Hepatocyte (in vitro differentiated cells): ENCODE results near the gene KPNA5. TPM values are rescaled to one million over a fixed set of nuclear protein-coding genes. Genes with fewer than 3 reads are reported as not detected.

Experiments used
- DNase-seq: peaks from one replicate; pipeline ENCODE4 v3.0.0-alpha.2; 2016; ENCODE audit warnings: low spot score
- H2AFZ ChIP-seq: fragments of 200-600 bp; sonication (generic); 2 replicates; pipeline ENCODE4 v1.6.0; 2016; ENCODE audit warnings: antibody characterized with exemption, mild to moderate bottlenecking
- H3K27ac ChIP-seq: fragments of 200-600 bp; sonication (generic); 2 replicates; pipeline ENCODE4 v1.5.1; 2016; ENCODE audit warnings: mild to moderate bottlenecking
- H3K27me3 ChIP-seq: fragments of 200-600 bp; sonication (generic); 2 replicates; pipeline ENCODE4 v1.6.1; 2016
- H3K36me3 ChIP-seq: fragments of 200-600 bp; sonication (generic); replicated peaks from 2 replicates; pipeline ENCODE4 v1.5.1; 2016; ENCODE audit warnings: low read depth; ENCODE audit not compliant: insufficient read depth
- H3K4me1 ChIP-seq: fragments of 200-600 bp; sonication (generic); 2 replicates; pipeline ENCODE4 v1.5.1; 2016; ENCODE audit warnings: mild to moderate bottlenecking, moderate library complexity; ENCODE audit not compliant: insufficient read depth
- H3K4me2 ChIP-seq: fragments of 200-600 bp; sonication (generic); 2 replicates; pipeline ENCODE4 v1.6.0; 2016
- H3K4me3 ChIP-seq: fragments of 200-600 bp; sonication (generic); 2 replicates; pipeline ENCODE4 v1.5.1; 2016; ENCODE audit warnings: mild to moderate bottlenecking
- H3K79me2 ChIP-seq: fragments of 200-600 bp; sonication (generic); 2 replicates; pipeline ENCODE4 v1.6.0; 2017; ENCODE audit warnings: mild to moderate bottlenecking
- H3K9me2 ChIP-seq: fragments of 200-600 bp; sonication (generic); replicated peaks from 2 replicates; pipeline ENCODE4 v1.6.0; 2017; ENCODE audit warnings: mild to moderate bottlenecking; ENCODE audit not compliant: insufficient read depth
- H3K9me3 ChIP-seq: fragments of 200-600 bp; sonication (generic); 2 replicates; pipeline ENCODE4 v1.5.1; 2016; ENCODE audit warnings: low read depth, mild to moderate bottlenecking
- H4K20me1 ChIP-seq: fragments of 200-600 bp; sonication (generic); 2 replicates; pipeline ENCODE4 v1.6.0; 2016; ENCODE audit warnings: mild to moderate bottlenecking; ENCODE audit not compliant: insufficient read depth, poor library complexity, severe bottlenecking
- CTCF ChIP-seq: fragments of 200-600 bp; sonication (generic); IDR thresholded peaks from 2 replicates; pipeline ENCODE4 v1.5.1; 2016; ENCODE audit warnings: antibody characterized with exemption, mild to moderate bottlenecking; ENCODE audit not compliant: poor library complexity
- EZH2 ChIP-seq: fragments of 200-600 bp; sonication (generic); IDR thresholded peaks from 2 replicates; pipeline ENCODE4 v1.6.1; 2016; ENCODE audit warnings: antibody characterized with exemption, mild to moderate bottlenecking, borderline replicate concordance
- EZH2phosphoT487 ChIP-seq: fragments of 200-600 bp; sonication (generic); IDR thresholded peaks from one replicate; pipeline ENCODE4 v1.6.1; 2018; ENCODE audit warnings: antibody characterized with exemption, mild to moderate bottlenecking, low read depth, moderate library complexity; ENCODE audit not compliant: unreplicated experiment, severe bottlenecking
- WGBS: methylation state at CpG from one replicate; pipeline ENCODE4 v1.1.6; 2016; ENCODE audit warnings: low lambda C conversion rate; ENCODE audit errors: missing lambda C conversion rate; 5-methylcytosine and 5-hydroxymethylcytosine counted together
- polyA plus RNA-seq: library from polyadenylated mRNA; unstranded; fragments of >200 nt; fragmentation: Nextera tagmentation; extraction: Ambion mirVana; gene quantifications from 2 replicates; pipeline ENCODE4 v1.2.1, GENCODE V29; 2016
- total RNA-seq: library from RNA; depleted of rRNA; stranded (reverse); fragments of >200 nt; gene quantifications from 2 replicates; pipeline ENCODE4 v1.2.3, GENCODE V29; 2014

Gene KPNA5
- total and polyA plus RNA-seq, 2 experiments from 2014 or later = 5.4 to 20.5 TPM

- Histone ChIP-seq H3K9me3 (no peaks in the 10 kb centered on the region), H3K9me2 (no peaks in the 10 kb centered on the region), H3K4me2 (no peak overlapping the region), H3K27ac (no peak overlapping the region), H3K79me2 (no peaks in the 10 kb centered on the region), H3K4me1 (no peaks in the 10 kb centered on the region), H2AFZ (no peak overlapping the region), H4K20me1 (no peaks in the 10 kb centered on the region), H3K36me3 (no peaks in the 10 kb centered on the region), H3K27me3 (peaks cover 37% of the 10 kb centered on the region), H3K4me3 (no peak overlapping the region)
- TF ChIP-seq EZH2 (no peak), CTCF (no peak), EZH2phosphoT487 (no peak)
- no peak for DNase-seq
- WGBS = 85% methylated on average over 2 of the region's 2 CpGs
Observed at GRCh38 chr6:116767715-116768114, 86.7 kb downstream of the KPNA5 start.

- Histone ChIP-seq H3K36me3 (no peaks in the 10 kb centered on the region), H2AFZ (no peak overlapping the region), H3K4me1 (no peaks in the 10 kb centered on the region), H4K20me1 (no peaks in the 10 kb centered on the region), H3K27ac (no peak overlapping the region), H3K27me3 (peaks cover 3% of the 10 kb centered on the region), H3K4me3 (no peak overlapping the region), H3K9me2 (no peaks in the 10 kb centered on the region), H3K4me2 (no peak overlapping the region), H3K79me2 (no peaks in the 10 kb centered on the region), H3K9me3 (no peaks in the 10 kb centered on the region)
- 82% methylated on average over 1 of the region's 1 CpG for WGBS
- no peak for DNase-seq
- TF ChIP-seq EZH2phosphoT487 (no peak), CTCF (no peak), EZH2 (no peak)
Observed at GRCh38 chr6:116772450-116772849, 91.4 kb downstream of the KPNA5 start.

GRCh38 chr6:116773886-116774285 lies 92.9 kb downstream of the KPNA5 start:
- no peaks in the 10 kb centered on the region for H3K9me3 ChIP-seq
- 70% methylated on average over 1 of the region's 1 CpG for WGBS
- H3K79me2 ChIP-seq = no peaks in the 10 kb centered on the region
- H3K4me3 ChIP-seq = no peak overlapping the region
- no peaks in the 10 kb centered on the region for H4K20me1 ChIP-seq
- H3K36me3 ChIP-seq = no peaks in the 10 kb centered on the region
- no peaks in the 10 kb centered on the region for H3K27me3 ChIP-seq
- no peak overlapping the region for H2AFZ ChIP-seq
- no peak overlapping the region for H3K4me2 ChIP-seq
- no peak for DNase-seq
- H3K9me2 ChIP-seq = no peaks in the 10 kb centered on the region
- H3K27ac ChIP-seq = no peak overlapping the region
- no peaks in the 10 kb centered on the region for H3K4me1 ChIP-seq
- TF ChIP-seq CTCF = no peak
- TF ChIP-seq EZH2phosphoT487 = no peak
- no peak for TF ChIP-seq EZH2

GRCh38 chr6:116779573-116780164 lies 98.7 kb downstream of the KPNA5 start:
- DNase-seq = peak; percentile 70
- no peaks in the 10 kb centered on the region for H3K4me1 ChIP-seq
- no peaks in the 10 kb centered on the region for H3K36me3 ChIP-seq
- no peaks in the 10 kb centered on the region for H3K9me2 ChIP-seq
- no peak overlapping the region for H3K4me3 ChIP-seq
- 41% methylated on average over 13 of the region's 13 CpGs for WGBS
- no peaks in the 10 kb centered on the region for H3K9me3 ChIP-seq
- peak overlapping the region; percentile 44 for H3K4me2 ChIP-seq
- TF ChIP-seq EZH2phosphoT487 = no peak
- peak; percentile 68 for TF ChIP-seq CTCF
- H2AFZ ChIP-seq = no peak overlapping the region
- H3K27ac ChIP-seq = no peak overlapping the region
- H3K27me3 ChIP-seq = no peaks in the 10 kb centered on the region
- no peaks in the 10 kb centered on the region for H3K79me2 ChIP-seq
- H4K20me1 ChIP-seq = no peaks in the 10 kb centered on the region
